Breast epithelium (tissue), 3 donors: ENCODE measurements around the gene WDR93.

ENCODE experiments used
- POLR2AphosphoS5 ChIP-seq, 3 donors: sonication (generic); formaldehyde crosslinking; IDR thresholded peaks; one replicate each; pipeline ENCODE4 v1.6.1; 2017; ENCODE audit warnings: antibody characterized with exemption in 3 of 3
- TF ChIP-seq, protein P1 (sequence below), 3 donors: fragments of 450-650 bp; IDR thresholded peaks; one replicate each; pipeline ENCODE4 v1.5.1; 2016 to 2017; ENCODE audit warnings: antibody characterized with exemption in 3 of 3, mild to moderate bottlenecking in 3 of 3, moderate library complexity in 3 of 3

DNA sequence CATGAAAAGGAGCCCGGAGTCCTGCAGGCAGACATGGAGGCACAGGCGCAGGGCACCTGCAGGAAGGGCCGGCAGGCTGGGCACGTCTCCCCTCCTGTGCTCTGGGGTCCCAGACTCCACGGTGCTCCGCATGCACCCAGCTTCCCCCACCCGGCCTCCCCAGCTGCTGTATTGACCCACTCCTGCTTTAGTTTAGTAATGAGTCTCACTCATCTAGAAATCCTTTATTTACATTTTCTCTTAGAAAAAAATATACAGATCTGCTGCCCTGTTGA is 94.0 kb downstream of the WDR93 start:
- TF ChIP-seq, protein P1, sequence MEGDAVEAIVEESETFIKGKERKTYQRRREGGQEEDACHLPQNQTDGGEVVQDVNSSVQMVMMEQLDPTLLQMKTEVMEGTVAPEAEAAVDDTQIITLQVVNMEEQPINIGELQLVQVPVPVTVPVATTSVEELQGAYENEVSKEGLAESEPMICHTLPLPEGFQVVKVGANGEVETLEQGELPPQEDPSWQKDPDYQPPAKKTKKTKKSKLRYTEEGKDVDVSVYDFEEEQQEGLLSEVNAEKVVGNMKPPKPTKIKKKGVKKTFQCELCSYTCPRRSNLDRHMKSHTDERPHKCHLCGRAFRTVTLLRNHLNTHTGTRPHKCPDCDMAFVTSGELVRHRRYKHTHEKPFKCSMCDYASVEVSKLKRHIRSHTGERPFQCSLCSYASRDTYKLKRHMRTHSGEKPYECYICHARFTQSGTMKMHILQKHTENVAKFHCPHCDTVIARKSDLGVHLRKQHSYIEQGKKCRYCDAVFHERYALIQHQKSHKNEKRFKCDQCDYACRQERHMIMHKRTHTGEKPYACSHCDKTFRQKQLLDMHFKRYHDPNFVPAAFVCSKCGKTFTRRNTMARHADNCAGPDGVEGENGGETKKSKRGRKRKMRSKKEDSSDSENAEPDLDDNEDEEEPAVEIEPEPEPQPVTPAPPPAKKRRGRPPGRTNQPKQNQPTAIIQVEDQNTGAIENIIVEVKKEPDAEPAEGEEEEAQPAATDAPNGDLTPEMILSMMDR (IDR thresholded peaks at IDR 0.05), result no peak
- TF ChIP-seq POLR2AphosphoS5 (IDR thresholded peaks at IDR 0.05), result no peak
